MCF 10A (cell line): ENCODE data around the gene PDCD7. TPM values are rescaled to one million over a fixed set of nuclear protein-coding genes. Genes with fewer than 3 reads are reported as not detected.

Experiments
- BruUV-seq: library from RNA; stranded (reverse); fragments of 400-500 nt; replicated peaks from 2 replicates; lab custom pipeline; 2021; lab: Mats Ljungman, UMichigan
- CTCF ChIA-PET: fragments of 300-600 bp; sonication (Branson Sonifier 250); formaldehyde crosslinking; extraction: SDS; loops from one replicate; lab custom pipeline; 2021; ENCODE audit warnings: antibody characterized with exemption, inconsistent platforms; lab: Yijun Ruan, JAX
- POLR2A ChIA-PET: fragments of 300-600, 350-650 bp; sonication (Branson Sonifier 250); formaldehyde crosslinking; extraction: SDS; loops from one replicate; lab custom pipeline; 2020; ENCODE audit warnings: antibody characterized with exemption, inconsistent platforms; lab: Yijun Ruan, JAX
- DNase-seq: peaks from one replicate; pipeline ENCODE4 v3.0.0-alpha.2; 2018; ENCODE audit not compliant: unreplicated experiment
- H3K27ac Mint-ChIP-seq: one replicate; pipeline ENCODE4 v1.8.0; 2022; ENCODE audit warnings: mild to moderate bottlenecking, low read depth, mixed read lengths; ENCODE audit not compliant: unreplicated experiment
- H3K27me3 Mint-ChIP-seq: one replicate; pipeline ENCODE4 v1.8.0; 2022; ENCODE audit warnings: mixed read lengths; ENCODE audit not compliant: insufficient read depth, unreplicated experiment
- H3K36me3 Mint-ChIP-seq: one replicate; pipeline ENCODE4 v1.8.0; 2022; ENCODE audit warnings: mild to moderate bottlenecking, moderate library complexity, mixed read lengths; ENCODE audit not compliant: insufficient read depth, unreplicated experiment
- H3K4me1 Mint-ChIP-seq: one replicate; pipeline ENCODE4 v1.8.0; 2022; ENCODE audit warnings: mixed read lengths; ENCODE audit not compliant: insufficient read depth, unreplicated experiment
- H3K4me3 Mint-ChIP-seq: one replicate; pipeline ENCODE4 v1.8.0; 2022; ENCODE audit warnings: mild to moderate bottlenecking, moderate library complexity, mixed read lengths; ENCODE audit not compliant: unreplicated experiment
- H3K9me3 Mint-ChIP-seq: one replicate; pipeline ENCODE4 v1.8.0; 2022; ENCODE audit warnings: mixed read lengths; ENCODE audit not compliant: unreplicated experiment
- CTCF ChIP-seq: fragments of 200-600 bp; IDR thresholded peaks from one replicate; pipeline ENCODE4 v1.8.0; 2022; ENCODE audit warnings: antibody characterized with exemption, mild to moderate bottlenecking; ENCODE audit not compliant: unreplicated experiment
- intact Hi-C: fragments of 100-400 bp; cut with micrococcal nuclease; formaldehyde crosslinking; loops from 2 replicates; pipeline ENCODE4 v1.14.1; 2022
- total RNA-seq: library from RNA; stranded (reverse); gene quantifications from 2 replicates; pipeline ENCODE4 v1.2.3, GENCODE V29; 2022

PDCD7 gene
- total RNA-seq, 1 experiment from 2014 or later: 26.3 TPM

GRCh38 chr15:65164139-65164538 lies 30.5 kb upstream of the PDCD7 start:
- intact Hi-C loops: no loop called here
- H3K9me3 Mint-ChIP-seq: no peaks in the 10 kb centered on the region
- H3K27me3 Mint-ChIP-seq: no peaks in the 10 kb centered on the region
- peaks cover 75% of the 10 kb centered on the region for H3K36me3 Mint-ChIP-seq
- no peaks in the 10 kb centered on the region for H3K4me1 Mint-ChIP-seq
- DNase-seq: no peak
- H3K4me3 Mint-ChIP-seq: no peak overlapping the region
- ChIA-PET POLR2A (interaction anchor here (0.6 to 1.9 kb wide), 4 partner anchors 12 to 167 kb away, joined by 3 to 15 read pairs (median 4); partner anchors contain the start of gene CLPX), CTCF (no interaction called here)
- no peak for TF ChIP-seq CTCF
- no peak overlapping the region for H3K27ac Mint-ChIP-seq
- no TSS peak for BruUV-seq

DNA sequence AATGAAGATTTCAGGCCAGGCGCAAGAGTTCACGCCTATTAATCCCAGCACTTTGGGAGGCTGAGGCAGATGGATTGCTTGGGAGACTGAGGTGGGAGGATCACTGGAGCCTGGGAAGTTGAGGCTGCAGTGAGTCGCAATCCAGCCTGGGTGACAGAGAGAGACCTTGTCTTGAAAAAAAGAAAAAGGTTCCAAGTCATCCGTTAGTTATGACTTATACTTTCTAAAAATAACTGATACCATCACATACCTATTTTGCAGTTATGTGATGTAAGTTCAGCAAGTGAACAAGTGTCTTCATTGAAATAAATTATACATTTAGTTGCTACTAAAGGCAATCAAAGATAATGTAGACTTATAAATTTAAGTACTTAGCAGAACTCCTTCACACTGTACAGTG lies 29.4 kb upstream of the PDCD7 start:
- intact Hi-C loops: no loop called here
- ChIA-PET CTCF (interaction anchor here (2.3 kb wide), 1 partner anchor 129 kb away, joined by 5 read pairs; no protein-coding TSS in a partner anchor), POLR2A (no interaction called here)
- Mint-ChIP-seq H3K4me1 (no peaks in the 10 kb centered on the region), H3K4me3 (no peak overlapping the region), H3K27me3 (no peaks in the 10 kb centered on the region), H3K27ac (no peak overlapping the region), H3K9me3 (no peaks in the 10 kb centered on the region), H3K36me3 (peaks cover 77% of the 10 kb centered on the region)
- BruUV-seq: no TSS peak
- DNase-seq: no peak
- TF ChIP-seq CTCF: no peak

DNA sequence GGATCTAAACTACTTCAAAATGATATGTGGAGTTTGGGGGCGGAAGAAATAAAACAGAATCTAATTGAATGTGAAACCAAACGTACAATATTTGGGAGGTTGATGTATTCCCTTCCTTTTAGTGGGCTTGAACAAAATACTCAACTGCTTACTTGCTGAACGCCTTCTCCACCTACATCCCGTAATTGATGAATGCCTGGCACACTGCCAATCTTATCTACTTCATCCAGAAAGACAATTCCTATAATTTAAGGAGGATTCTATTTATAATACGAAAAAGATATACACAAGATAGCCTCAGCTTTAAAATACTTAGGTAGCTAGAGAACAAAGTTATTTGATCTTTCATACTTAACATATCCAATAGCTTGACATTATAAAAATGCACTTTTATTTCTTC lies 23.1 kb upstream of the PDCD7 start:
- H3K4me3 Mint-ChIP-seq: no peak overlapping the region
- H3K36me3 Mint-ChIP-seq: peaks cover 86% of the 10 kb centered on the region
- no peaks in the 10 kb centered on the region for H3K27me3 Mint-ChIP-seq
- no peaks in the 10 kb centered on the region for H3K4me1 Mint-ChIP-seq
- no peak overlapping the region for H3K27ac Mint-ChIP-seq
- intact Hi-C loops: no loop called here
- ChIA-PET CTCF (no interaction called here), POLR2A (interaction anchor here (0.5 to 1.2 kb wide), 3 partner anchors 14 to 148 kb away, joined by 3 to 4 read pairs (median 4); partner anchors contain the start of gene RNU5B-1)
- no peak for TF ChIP-seq CTCF
- no peaks in the 10 kb centered on the region for H3K9me3 Mint-ChIP-seq
- BruUV-seq: no TSS peak
- DNase-seq: no peak

DNA sequence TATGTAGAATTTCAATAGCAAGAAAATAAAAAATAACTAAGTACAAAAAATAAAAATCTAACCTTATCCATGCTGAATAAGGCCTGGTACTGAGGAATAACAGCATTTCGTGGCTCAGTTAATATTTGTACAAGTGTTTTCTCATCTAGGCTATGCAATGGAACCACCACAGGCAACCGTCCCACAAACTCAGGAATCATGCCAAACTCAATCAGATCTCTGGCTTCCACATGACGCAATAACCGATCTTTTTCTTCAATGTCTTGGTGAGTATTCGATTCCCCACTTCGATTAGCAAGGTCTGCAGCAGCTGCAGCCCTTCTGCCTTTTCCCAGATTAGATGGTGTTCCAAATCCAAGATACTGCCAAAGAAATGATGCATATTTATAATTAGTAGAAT lies 21.1 kb upstream of the PDCD7 start:
- Mint-ChIP-seq H3K4me3 (no peak overlapping the region), H3K27ac (no peak overlapping the region), H3K36me3 (peaks cover 94% of the 10 kb centered on the region), H3K9me3 (no peaks in the 10 kb centered on the region), H3K27me3 (no peaks in the 10 kb centered on the region), H3K4me1 (no peaks in the 10 kb centered on the region)
- DNase-seq: no peak
- intact Hi-C loops: no loop called here
- no peak for TF ChIP-seq CTCF
- no TSS peak for BruUV-seq
- ChIA-PET POLR2A (interaction anchor here (4.0 kb wide), 1 partner anchor 10 kb away, joined by 15 read pairs; no protein-coding TSS in a partner anchor), CTCF (no interaction called here)
